DMS153 treated with DMSO at 0.1 percent for 48 hours (cell line): ENCODE measurements around the gene ADD1.
"Not testable (repeated sequence)": the region's sequence is repeated elsewhere in the genome, so short reads cannot be mapped to it uniquely, and the experiment has no call there.

Experiments
- DNase-seq: peaks from one replicate; lab custom pipeline; 2025; ENCODE audit not compliant: unreplicated experiment; lab: John Stamatoyannopoulos, UW

ADD1 gene

GRCh38 chr4:2915789-2916188, 72.1 kb downstream of the ADD1 start:
- DNase-seq: no peak

DNA sequence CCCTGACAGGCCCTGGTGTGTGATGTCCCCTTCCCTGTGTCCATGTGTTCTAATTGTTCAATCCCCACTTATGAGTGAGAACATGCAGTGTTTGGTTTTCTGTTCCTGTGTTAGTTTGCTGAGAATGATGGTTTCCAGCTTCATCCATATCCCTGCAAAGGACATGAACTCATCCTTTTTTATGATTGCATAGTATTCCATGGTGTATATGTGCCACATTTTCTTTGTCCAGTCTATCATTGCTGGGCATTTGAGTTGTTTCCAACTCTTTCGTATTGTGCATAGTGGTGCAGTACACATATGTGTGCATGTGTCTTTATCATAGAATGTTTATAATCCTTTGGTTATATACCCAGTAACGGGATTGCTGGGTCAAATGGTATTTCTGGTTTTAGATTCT, 73.1 kb downstream of the ADD1 start:
- not testable (repeated sequence) for DNase-seq

DNA sequence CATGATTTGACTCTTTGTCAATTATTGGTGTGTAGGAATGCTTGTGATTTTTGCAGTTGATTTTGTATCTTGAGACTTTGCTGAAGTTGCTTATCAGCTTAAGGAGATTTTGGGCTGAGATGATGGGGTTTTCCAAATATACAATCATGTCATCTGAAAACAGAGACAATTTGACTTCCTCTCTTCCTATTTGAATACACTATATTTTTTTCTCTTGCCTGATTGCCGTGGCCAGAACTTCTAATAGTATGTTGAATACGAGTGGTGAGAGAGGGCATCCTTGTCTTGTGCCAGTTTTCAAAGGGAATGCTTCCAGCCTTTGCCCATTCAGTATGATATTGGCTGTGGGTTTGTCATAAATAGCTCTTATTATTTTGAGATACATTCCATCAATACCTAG, 74.7 kb downstream of the ADD1 start:
- not testable (repeated sequence) for DNase-seq

DNA sequence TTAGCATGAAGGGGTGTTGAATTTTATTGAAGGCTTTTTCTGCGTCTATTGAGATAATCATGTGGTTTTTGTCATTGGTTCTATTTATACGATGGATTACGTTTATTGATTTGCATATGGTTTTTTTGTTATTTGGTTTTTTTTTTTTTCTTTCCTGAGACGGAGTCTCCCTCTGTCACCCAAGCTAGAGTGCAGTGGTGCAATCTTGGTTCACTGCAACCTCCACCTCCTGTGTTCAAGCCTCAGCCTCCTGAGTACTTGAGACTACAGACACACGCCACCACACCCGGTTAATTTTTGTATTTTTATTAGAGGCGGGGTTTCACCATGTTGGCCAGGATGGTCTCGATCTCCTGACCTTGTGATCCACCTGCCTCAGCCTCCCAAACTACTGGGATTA, 75.1 kb downstream of the ADD1 start:
- not testable (repeated sequence) for DNase-seq

GRCh38 chr4:2922453-2923101, 78.9 kb downstream of the ADD1 start:
- DNase-seq: not testable (repeated sequence)

DNA sequence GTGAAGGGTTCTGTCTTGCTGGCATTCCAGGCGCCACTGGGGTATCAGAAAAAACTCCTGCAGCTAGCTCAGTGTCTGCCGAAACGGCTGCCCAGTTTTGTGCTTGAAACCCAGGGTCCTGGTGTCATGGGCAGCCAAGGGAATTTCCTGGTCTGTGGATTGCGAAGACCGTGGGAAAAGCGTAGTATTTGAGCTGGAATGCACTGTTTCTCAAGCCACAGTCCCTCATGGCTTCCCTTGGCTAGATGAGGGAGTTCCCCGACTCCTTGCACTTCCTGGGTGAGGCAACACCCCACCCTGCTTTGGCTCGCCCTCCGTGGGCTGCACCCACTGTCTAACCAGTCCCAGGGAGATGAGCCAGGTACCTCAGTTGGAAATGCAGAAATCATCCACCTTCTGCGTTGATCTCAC, 79.5 kb downstream of the ADD1 start:
- no peak for DNase-seq

- no peak for DNase-seq
Observed at GRCh38 chr4:2923668-2924173, 80.1 kb downstream of the ADD1 start.

DNA sequence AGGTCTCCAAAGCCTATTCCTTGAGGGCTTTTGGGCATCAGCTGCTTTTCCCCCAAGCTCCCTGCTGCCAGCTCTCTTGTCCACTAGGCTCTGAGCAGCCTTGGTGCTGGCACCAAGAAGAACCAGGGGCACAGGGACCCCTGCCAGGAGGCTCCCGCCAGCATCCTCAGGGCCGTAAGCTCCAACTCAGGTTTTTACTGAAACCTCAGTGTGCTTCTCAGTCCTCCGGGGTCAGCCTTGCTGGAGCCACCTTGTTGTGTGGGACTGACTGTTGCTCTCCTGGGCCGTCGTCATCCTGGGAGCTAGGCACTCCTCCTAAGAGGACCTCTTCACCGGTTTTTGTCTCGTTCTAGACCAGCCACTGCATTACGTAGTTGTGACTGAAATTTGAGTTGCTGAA, 80.6 kb downstream of the ADD1 start:
- DNase-seq: no peak

GRCh38 chr4:2924765-2925301, 81.2 kb downstream of the ADD1 start:
- DNase-seq: peak; percentile 4

DNA sequence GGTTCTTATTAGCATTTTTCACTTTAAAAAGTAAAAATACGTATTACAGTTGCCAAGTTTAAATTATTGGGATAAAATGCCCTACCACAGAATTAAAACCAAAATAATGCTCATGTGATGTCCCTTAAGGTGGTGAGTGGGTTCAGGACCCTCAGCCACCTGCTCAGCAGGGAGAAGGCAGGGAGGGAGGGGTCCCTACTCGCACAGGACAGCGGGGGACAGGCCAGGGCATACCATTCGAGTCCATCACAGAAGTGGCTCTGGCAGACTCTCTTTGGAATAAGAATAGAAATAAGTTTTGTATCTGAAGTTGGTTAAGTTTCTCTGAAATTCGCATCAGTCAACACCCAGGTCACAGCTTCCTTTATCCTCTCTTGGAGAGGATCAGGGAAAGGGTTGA, 81.9 kb downstream of the ADD1 start:
- DNase-seq: no peak

- no peak for DNase-seq
Observed at GRCh38 chr4:2925931-2926860, 82.6 kb downstream of the ADD1 start.

GRCh38 chr4:2927016-2927695, 83.5 kb downstream of the ADD1 start:
- DNase-seq: no peak

DNA sequence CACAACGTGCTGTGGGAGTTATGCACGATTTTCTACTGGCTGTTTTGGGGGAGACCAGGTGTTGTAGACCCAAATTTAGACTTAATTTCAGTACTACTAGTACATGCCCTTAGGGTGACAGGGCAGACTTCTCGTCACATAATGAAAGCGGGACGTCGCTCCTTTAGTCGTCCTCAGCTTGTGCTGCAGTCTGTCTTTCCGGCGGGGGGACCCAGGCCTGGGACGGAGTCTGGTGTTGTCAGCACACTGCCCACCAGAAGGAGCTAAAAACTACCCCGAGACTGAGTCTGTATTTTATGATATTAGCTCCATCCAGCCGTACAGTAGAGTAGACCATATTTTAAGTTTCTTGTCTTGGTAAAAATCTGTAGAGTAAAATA, 84.0 kb downstream of the ADD1 start:
- no peak for DNase-seq

GRCh38 chr4:2928242-2929176, 84.9 kb downstream of the ADD1 start:
- DNase-seq: no peak

- DNase-seq: no peak
Observed at GRCh38 chr4:2929469-2929868, 85.8 kb downstream of the ADD1 start.

- no peak for DNase-seq
Observed at GRCh38 chr4:2930135-2930757, 86.6 kb downstream of the ADD1 start.

GRCh38 chr4:2930758-2931511, 87.3 kb downstream of the ADD1 start:
- DNase-seq: no peak

GRCh38 chr4:2931512-2932301, 88.1 kb downstream of the ADD1 start:
- DNase-seq: no peak
